Cardiac muscle cell (in vitro differentiated cells and primary cell): ENCODE data around the gene PUSL1. TPM values are rescaled to one million over a fixed set of nuclear protein-coding genes. Genes with fewer than 3 reads are reported as not detected.

Experiments used
- DNase-seq, 2 donors: peaks; one replicate each; pipeline versions ENCODE4 v3.0.0 to v3.0.0-alpha.2; 2010 to 2017; ENCODE audit warnings: low read depth in 1 of 2, low spot score in 1 of 2
- H3K27ac ChIP-seq: fragments of 200-600 bp; sonication (generic); 2 replicates; pipeline ENCODE4 v1.5.1; 2016
- H3K27me3 ChIP-seq: fragments of 200-600 bp; sonication (generic); 2 replicates; pipeline ENCODE4 v1.6.0; 2016; ENCODE audit warnings: control low read depth
- H3K36me3 ChIP-seq: fragments of 200-600 bp; sonication (generic); 2 replicates; pipeline ENCODE4 v1.5.1; 2016; ENCODE audit warnings: control low read depth
- H3K4me1 ChIP-seq: fragments of 200-600 bp; sonication (generic); 2 replicates; pipeline ENCODE4 v1.8.1; 2017; ENCODE audit warnings: low read depth, mild to moderate bottlenecking, mixed run types
- H3K4me3 ChIP-seq: fragments of 200-600 bp; sonication (generic); 2 replicates; pipeline ENCODE4 v1.5.1; 2016; ENCODE audit warnings: mild to moderate bottlenecking
- H3K9me3 ChIP-seq: fragments of 200-600 bp; sonication (generic); 2 replicates; pipeline ENCODE4 v1.5.1; 2017; ENCODE audit warnings: low read depth, mild to moderate bottlenecking, control low read depth
- CTCF ChIP-seq: IDR thresholded peaks from 2 replicates; pipeline ENCODE4 v1.5.1; 2012; ENCODE audit warnings: low read depth, mild to moderate bottlenecking, low read length
- polyA plus RNA-seq: library from polyadenylated mRNA; unstranded; fragments of >200 nt; fragmentation: Nextera tagmentation; extraction: Ambion mirVana; gene quantifications from 2 replicates; pipeline ENCODE4 v1.2.1, GENCODE V29; 2016
- total RNA-seq: library from RNA; depleted of rRNA; stranded (reverse); fragments of >200 nt; gene quantifications from 2 replicates; pipeline ENCODE4 v1.2.3, GENCODE V29; 2016

Gene PUSL1
- total and polyA plus RNA-seq, 2 experiments from 2014 or later, result 18.7 to 25.0 TPM

GRCh38 chr1:1274299-1274930 is 34.0 kb upstream of the PUSL1 start:
- no peak for TF ChIP-seq CTCF
- Histone ChIP-seq H3K36me3 (no peaks in the 10 kb centered on the region), H3K27me3 (no peaks in the 10 kb centered on the region), H3K4me1 (peaks cover 19% of the 10 kb centered on the region), H3K9me3 (no peaks in the 10 kb centered on the region), H3K27ac (peak overlapping the region; percentile 56), H3K4me3 (peak overlapping the region; percentile 77)
- no peak for DNase-seq

- Histone ChIP-seq H3K4me1 (peaks cover 19% of the 10 kb centered on the region), H3K4me3 (no peak overlapping the region), H3K36me3 (no peaks in the 10 kb centered on the region), H3K27ac (no peak overlapping the region), H3K27me3 (no peaks in the 10 kb centered on the region), H3K9me3 (no peaks in the 10 kb centered on the region)
- no peak for DNase-seq
- TF ChIP-seq CTCF, result no peak
These were observed 33.4 kb upstream of the PUSL1 start for GRCh38 chr1:1274931-1275431.

GRCh38 chr1:1275836-1276235 is 32.6 kb upstream of the PUSL1 start:
- no peaks in the 10 kb centered on the region for H3K36me3 ChIP-seq
- H3K4me3 ChIP-seq, result no peak overlapping the region
- no peaks in the 10 kb centered on the region for H3K27me3 ChIP-seq
- H3K9me3 ChIP-seq, result no peaks in the 10 kb centered on the region
- H3K4me1 ChIP-seq, result peaks cover 14% of the 10 kb centered on the region
- H3K27ac ChIP-seq, result no peak overlapping the region
- TF ChIP-seq CTCF, result no peak
- no peak for DNase-seq

GRCh38 chr1:1278620-1279019 is 29.8 kb upstream of the PUSL1 start:
- Histone ChIP-seq H3K9me3 (no peaks in the 10 kb centered on the region), H3K27me3 (no peaks in the 10 kb centered on the region), H3K4me1 (no peaks in the 10 kb centered on the region), H3K4me3 (no peak overlapping the region), H3K27ac (no peak overlapping the region), H3K36me3 (no peaks in the 10 kb centered on the region)
- TF ChIP-seq CTCF, result no peak
- no peak for DNase-seq

- Histone ChIP-seq H3K36me3 (no peaks in the 10 kb centered on the region), H3K4me1 (no peaks in the 10 kb centered on the region), H3K27me3 (no peaks in the 10 kb centered on the region), H3K27ac (no peak overlapping the region), H3K9me3 (no peaks in the 10 kb centered on the region), H3K4me3 (no peak overlapping the region)
- DNase-seq, result no peak
- no peak for TF ChIP-seq CTCF
These were observed 29.4 kb upstream of the PUSL1 start for GRCh38 chr1:1279028-1279427.
